ENCODE results near the gene CFDP1.

CFDP1 gene

GRCh38 chr16:75372236-75372856 lies 61.0 kb downstream of the CFDP1 start:
- DNase-seq (ENCODE audit: low read depth in 3 of 3), result no peak

GRCh38 chr16:75371171-75371570 lies 62.1 kb downstream of the CFDP1 start:
- DNase-seq (ENCODE audit: low read depth in 3 of 3), result no peak

GRCh38 chr16:75364286-75364791 lies 69.0 kb downstream of the CFDP1 start:
- no peak for DNase-seq (ENCODE audit: low read depth in 3 of 3)

GRCh38 chr16:75362846-75363245 lies 70.5 kb downstream of the CFDP1 start:
- no peak for DNase-seq (ENCODE audit: low read depth in 3 of 3)

GRCh38 chr16:75361936-75362335 lies 71.4 kb downstream of the CFDP1 start:
- DNase-seq (ENCODE audit: low read depth in 3 of 3), result no peak

GRCh38 chr16:75354170-75354569 lies 79.1 kb downstream of the CFDP1 start:
- DNase-seq (ENCODE audit: low read depth in 3 of 3), result no peak

GRCh38 chr16:75351183-75351582 lies 82.1 kb downstream of the CFDP1 start:
- DNase-seq (ENCODE audit: low read depth in 3 of 3), result no peak

GRCh38 chr16:75345711-75346110 lies 87.6 kb downstream of the CFDP1 start:
- no peak for DNase-seq (ENCODE audit: low read depth in 3 of 3)

GRCh38 chr16:75343941-75344340 lies 89.4 kb downstream of the CFDP1 start:
- DNase-seq (ENCODE audit: low read depth in 3 of 3), result no peak

GRCh38 chr16:75343286-75343685 lies 90.0 kb downstream of the CFDP1 start:
- DNase-seq (ENCODE audit: low read depth in 3 of 3), result no peak

GRCh38 chr16:75342308-75342811 lies 90.9 kb downstream of the CFDP1 start:
- DNase-seq (ENCODE audit: low read depth in 3 of 3), result no peak

- DNase-seq (ENCODE audit: low read depth in 3 of 3), result no peak
Observed at GRCh38 chr16:75341564-75342307, 91.6 kb downstream of the CFDP1 start.

GRCh38 chr16:75340741-75341491 lies 92.4 kb downstream of the CFDP1 start:
- DNase-seq (ENCODE audit: low read depth in 3 of 3), result no peak

- DNase-seq (ENCODE audit: low read depth in 3 of 3), result no peak
Observed at GRCh38 chr16:75337430-75337829, 95.9 kb downstream of the CFDP1 start.

GRCh38 chr16:75336521-75336920 lies 96.8 kb downstream of the CFDP1 start:
- DNase-seq (ENCODE audit: low read depth in 3 of 3), result no peak

- DNase-seq (ENCODE audit: low read depth in 3 of 3), result no peak
Observed at GRCh38 chr16:75333721-75334163, 99.6 kb downstream of the CFDP1 start.

- DNase-seq (ENCODE audit: low read depth in 3 of 3), result no peak
Observed at GRCh38 chr16:75329943-75330342, 103.4 kb downstream of the CFDP1 start.

GRCh38 chr16:75326333-75326732 lies 107.0 kb downstream of the CFDP1 start:
- DNase-seq (ENCODE audit: low read depth in 3 of 3), result no peak

GRCh38 chr16:75323933-75324332 lies 109.4 kb downstream of the CFDP1 start:
- DNase-seq (ENCODE audit: low read depth in 3 of 3), result no peak

- DNase-seq (ENCODE audit: low read depth in 3 of 3), result no peak
Observed at GRCh38 chr16:75323198-75323597, 110.1 kb downstream of the CFDP1 start.

- DNase-seq (ENCODE audit: low read depth in 3 of 3), result no peak
Observed at GRCh38 chr16:75322740-75323139, 110.6 kb downstream of the CFDP1 start.

GRCh38 chr16:75320435-75320834 lies 112.9 kb downstream of the CFDP1 start:
- no peak for DNase-seq (ENCODE audit: low read depth in 3 of 3)

Measured in stimulated activated CD4-positive, alpha-beta T cell treated with anti-CD3 and anti-CD28 coated beads, TNF-alpha, amount 100 ng/mL, for 4 hours (primary cell).